D721Med (cell line): Measurements from ENCODE around the gene LRP1B.

Experiments
- DNase-seq: peaks from one replicate; pipeline ENCODE4 v3.0.0; 2011; ENCODE audit warnings: low spot score; ENCODE audit not compliant: insufficient read length
- FAIRE-seq: peaks from 2 replicates; lab custom pipeline; 2011; peaks lifted over from hg19 to GRCh38; lab: Jason Lieb, UNC
- CTCF ChIP-seq: IDR thresholded peaks from 2 replicates; pipeline ENCODE4 v1.5.1; 2012; ENCODE audit warnings: mild to moderate bottlenecking, control low read depth; ENCODE audit not compliant: insufficient read depth; ENCODE audit errors: missing control alignments

Gene LRP1B

GRCh38 chr2:141697035-141697434, 433.8 kb downstream of the LRP1B start:
- no peak for TF ChIP-seq CTCF
- FAIRE-seq (no peak), DNase-seq (no peak)

- no peak for DNase-seq
- no peak for TF ChIP-seq CTCF
- no peak for FAIRE-seq
These were observed 436.6 kb downstream of the LRP1B start for GRCh38 chr2:141694180-141694579.

- DNase-seq = no peak
- TF ChIP-seq CTCF = no peak
- FAIRE-seq = no peak
These were observed 438.0 kb downstream of the LRP1B start for GRCh38 chr2:141692829-141693228.

- DNase-seq = no peak
- no peak for FAIRE-seq
- TF ChIP-seq CTCF = no peak
These were observed 454.7 kb downstream of the LRP1B start for GRCh38 chr2:141676139-141676538.

GRCh38 chr2:141666191-141666590, 464.6 kb downstream of the LRP1B start:
- FAIRE-seq (no peak), DNase-seq (no peak)
- TF ChIP-seq CTCF = no peak

GRCh38 chr2:141660232-141660631, 470.6 kb downstream of the LRP1B start:
- no peak for FAIRE-seq
- no peak for TF ChIP-seq CTCF
- no peak for DNase-seq

- DNase-seq = no peak
- FAIRE-seq = no peak
- no peak for TF ChIP-seq CTCF
These were observed 476.5 kb downstream of the LRP1B start for GRCh38 chr2:141654311-141654710.
